D721Med (cell line): Measurements from ENCODE around the gene HLA-F.

Source experiments
- DNase-seq: peaks from one replicate; pipeline ENCODE4 v3.0.0; 2011; ENCODE audit warnings: low spot score; ENCODE audit not compliant: insufficient read length
- FAIRE-seq: peaks from 2 replicates; lab custom pipeline; 2011; peaks lifted over from hg19 to GRCh38; lab: Jason Lieb, UNC
- TF ChIP-seq, protein P1 (sequence below): IDR thresholded peaks from 2 replicates; pipeline ENCODE4 v1.5.1; 2012; ENCODE audit warnings: mild to moderate bottlenecking, control low read depth; ENCODE audit not compliant: insufficient read depth; ENCODE audit errors: missing control alignments

HLA-F gene

DNA sequence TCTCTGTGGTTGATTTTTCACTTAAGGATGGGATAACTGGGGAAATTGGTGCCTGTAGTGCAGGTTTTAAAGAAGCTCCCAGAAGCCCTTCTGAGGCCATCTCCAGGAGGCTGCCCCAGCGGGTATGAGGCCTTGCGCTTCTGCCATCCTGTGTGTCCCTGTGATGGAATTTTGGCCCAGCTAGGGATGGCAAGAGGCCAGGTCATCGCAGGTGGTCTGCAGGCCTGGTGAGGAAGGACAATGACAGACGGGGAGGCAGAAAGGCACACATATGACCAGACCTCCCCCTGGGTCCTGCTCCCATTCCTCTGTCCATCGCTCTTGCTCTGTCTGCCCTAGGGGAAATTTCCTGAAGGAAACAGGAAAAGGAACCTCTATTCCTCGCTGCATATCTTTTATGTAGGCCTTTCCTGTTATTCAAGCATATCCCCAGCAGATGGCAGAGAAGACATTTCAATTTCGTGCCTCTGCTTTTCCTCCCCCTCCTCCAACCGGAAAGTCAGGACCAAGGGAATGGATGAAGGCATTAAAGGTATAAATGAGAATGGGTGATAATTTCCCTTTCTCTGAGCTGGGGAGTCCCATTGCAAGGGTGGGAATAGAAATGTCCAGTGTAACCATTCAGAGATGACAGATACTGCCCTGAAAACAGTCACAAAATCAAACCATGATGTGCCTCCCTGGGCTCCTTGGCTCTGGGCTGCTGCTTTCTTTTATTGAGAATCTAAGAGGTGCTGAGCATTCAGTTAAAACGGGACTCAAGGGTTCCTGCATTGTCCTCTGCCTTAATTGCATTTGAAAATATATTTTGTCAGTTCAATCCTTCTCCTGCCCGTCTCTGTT is 17.6 kb upstream of the HLA-F start:
- TF ChIP-seq, protein P1, sequence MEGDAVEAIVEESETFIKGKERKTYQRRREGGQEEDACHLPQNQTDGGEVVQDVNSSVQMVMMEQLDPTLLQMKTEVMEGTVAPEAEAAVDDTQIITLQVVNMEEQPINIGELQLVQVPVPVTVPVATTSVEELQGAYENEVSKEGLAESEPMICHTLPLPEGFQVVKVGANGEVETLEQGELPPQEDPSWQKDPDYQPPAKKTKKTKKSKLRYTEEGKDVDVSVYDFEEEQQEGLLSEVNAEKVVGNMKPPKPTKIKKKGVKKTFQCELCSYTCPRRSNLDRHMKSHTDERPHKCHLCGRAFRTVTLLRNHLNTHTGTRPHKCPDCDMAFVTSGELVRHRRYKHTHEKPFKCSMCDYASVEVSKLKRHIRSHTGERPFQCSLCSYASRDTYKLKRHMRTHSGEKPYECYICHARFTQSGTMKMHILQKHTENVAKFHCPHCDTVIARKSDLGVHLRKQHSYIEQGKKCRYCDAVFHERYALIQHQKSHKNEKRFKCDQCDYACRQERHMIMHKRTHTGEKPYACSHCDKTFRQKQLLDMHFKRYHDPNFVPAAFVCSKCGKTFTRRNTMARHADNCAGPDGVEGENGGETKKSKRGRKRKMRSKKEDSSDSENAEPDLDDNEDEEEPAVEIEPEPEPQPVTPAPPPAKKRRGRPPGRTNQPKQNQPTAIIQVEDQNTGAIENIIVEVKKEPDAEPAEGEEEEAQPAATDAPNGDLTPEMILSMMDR, result peak; percentile 55
- FAIRE-seq (no peak), DNase-seq (no peak)

DNA sequence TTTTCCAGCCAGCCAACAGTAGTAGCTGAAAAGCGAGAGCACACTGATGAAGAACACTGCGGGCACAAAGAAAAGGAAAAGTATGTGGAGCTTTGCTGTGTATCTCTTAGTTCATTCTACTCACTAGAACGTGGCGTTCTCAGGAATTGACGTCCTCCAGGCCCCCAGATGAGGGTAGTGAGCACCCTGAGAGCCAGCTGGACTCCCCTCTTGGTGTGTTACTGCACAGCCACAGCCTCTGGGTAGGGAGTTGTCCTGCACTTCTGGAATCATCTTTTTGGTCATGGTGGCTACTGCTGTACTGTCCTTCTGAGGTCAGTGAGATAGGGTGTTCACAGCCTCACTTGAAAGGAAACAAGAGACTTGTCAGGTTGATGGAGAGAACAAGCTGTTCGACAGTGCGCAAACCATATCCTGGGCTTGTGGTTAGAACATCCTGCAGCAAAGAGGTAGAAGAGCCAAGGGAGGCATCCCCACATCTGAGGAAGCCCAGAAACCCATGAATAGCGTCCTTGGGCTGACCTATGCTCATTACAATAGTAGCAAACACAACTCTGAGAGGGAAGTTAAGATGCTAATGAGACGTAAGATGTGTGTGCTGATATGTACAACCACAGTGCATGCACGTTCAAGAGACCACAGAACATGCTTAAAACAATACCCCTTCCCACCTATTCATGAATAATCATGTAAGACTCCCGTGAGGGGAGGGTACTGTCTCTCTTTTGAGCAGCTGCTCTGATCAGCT is 14.6 kb upstream of the HLA-F start:
- DNase-seq (no peak), FAIRE-seq (no peak)
- TF ChIP-seq, protein P1, result no peak

DNA sequence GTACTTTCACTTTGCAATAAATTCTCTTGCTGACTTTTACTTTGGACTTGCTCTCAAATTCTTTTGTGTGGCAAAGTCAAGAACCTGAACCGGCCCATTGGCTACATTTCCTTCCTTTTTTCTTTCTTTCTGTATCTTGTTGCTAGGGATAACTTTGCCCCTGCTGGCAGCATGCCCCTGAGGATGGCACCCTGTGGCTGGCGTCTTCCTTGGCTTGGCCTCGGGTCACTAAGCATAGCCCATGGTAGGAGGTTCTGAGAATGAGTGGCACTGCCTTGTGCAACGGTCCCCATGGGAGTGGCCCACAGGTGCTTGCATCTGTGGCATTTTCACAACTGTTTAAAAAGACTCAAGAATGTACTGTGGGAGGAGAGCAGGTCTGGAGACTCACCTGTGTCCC is 14.0 kb upstream of the HLA-F start:
- no peak for FAIRE-seq
- TF ChIP-seq, protein P1, result no peak
- DNase-seq, result no peak

DNA sequence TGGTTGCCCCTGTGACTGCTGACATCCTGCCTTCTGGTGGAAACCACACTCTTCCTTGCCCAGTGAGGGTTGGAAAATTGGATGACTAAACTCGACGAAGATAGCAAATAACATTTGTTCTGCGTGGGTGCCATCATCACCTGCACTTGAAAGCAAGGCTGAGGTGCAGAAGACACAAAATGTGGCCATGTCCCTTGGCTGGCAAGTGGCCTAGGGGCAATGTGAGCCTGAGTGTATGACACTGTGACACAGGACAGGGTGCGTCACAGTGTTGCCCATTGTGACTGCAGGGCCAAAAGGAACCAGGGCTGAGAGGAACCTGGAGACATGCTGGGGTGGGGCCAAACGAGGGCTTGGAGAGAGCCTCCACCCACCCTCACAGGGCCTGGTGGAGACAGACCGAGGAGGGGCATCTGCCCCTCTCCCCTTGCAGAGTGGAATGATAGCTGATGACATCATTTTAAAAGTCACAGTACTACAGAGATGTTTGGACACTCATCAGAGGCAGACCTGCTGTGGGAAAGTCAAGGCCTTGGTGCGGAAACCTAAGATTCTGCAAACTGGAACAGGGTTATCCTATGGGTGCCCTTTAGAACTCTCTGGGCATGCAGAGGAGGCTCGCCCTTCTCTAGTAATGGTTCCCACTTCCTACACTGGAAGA is 12.8 kb upstream of the HLA-F start:
- no peak for DNase-seq
- no peak for FAIRE-seq
- TF ChIP-seq, protein P1, result no peak

DNA sequence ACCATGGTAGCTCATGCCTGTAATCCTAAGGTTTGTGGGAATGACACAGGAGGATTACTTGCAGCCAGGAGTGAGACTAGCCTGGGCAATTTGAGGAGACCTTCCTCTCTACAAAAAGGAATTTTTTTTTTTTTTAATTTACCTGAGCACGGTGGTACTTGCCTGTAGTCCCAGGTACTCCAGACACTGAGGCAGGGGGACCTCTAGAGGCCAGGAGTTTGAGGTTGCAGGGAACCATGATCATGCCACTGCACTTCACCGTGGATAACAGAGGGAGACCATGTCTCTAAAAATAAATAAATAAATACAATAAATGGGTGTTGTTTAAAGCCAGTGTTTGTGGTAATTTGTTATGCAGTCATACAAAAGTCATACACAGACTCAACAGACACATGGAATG is 2.4 kb upstream of the HLA-F start:
- TF ChIP-seq, protein P1, result no peak
- FAIRE-seq, result no peak
- DNase-seq, result no peak

DNA sequence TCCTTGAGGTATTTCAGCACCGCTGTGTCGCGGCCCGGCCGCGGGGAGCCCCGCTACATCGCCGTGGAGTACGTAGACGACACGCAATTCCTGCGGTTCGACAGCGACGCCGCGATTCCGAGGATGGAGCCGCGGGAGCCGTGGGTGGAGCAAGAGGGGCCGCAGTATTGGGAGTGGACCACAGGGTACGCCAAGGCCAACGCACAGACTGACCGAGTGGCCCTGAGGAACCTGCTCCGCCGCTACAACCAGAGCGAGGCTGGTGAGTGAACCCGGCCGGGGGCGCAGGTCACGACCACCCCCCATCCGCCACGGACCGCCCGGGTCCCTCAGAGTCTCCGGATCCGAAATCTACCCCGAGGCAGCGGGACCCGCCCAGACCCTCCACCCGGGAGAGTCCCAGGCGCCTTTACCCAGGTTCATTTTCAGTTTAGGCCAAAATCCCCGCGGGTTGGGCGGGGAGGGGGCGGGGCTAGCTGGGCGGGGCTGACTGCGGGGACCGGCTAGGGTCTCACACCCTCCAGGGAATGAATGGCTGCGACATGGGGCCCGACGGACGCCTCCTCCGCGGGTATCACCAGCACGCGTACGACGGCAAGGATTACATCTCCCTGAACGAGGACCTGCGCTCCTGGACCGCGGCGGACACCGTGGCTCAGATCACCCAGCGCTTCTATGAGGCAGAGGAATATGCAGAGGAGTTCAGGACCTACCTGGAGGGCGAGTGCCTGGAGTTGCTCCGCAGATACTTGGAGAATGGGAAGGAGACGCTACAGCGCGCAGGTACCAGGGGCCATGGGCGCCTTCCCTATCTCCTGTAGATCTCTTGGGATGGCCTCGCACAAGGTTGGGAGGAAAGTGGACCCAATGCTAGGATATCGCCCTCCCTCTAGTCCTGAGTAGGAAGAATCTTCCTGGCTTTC is 693 bp downstream of the HLA-F start:
- DNase-seq (no peak), FAIRE-seq (no peak)
- TF ChIP-seq, protein P1, result no peak
